ENCODE results near the gene MKKS.

MKKS gene

DNA sequence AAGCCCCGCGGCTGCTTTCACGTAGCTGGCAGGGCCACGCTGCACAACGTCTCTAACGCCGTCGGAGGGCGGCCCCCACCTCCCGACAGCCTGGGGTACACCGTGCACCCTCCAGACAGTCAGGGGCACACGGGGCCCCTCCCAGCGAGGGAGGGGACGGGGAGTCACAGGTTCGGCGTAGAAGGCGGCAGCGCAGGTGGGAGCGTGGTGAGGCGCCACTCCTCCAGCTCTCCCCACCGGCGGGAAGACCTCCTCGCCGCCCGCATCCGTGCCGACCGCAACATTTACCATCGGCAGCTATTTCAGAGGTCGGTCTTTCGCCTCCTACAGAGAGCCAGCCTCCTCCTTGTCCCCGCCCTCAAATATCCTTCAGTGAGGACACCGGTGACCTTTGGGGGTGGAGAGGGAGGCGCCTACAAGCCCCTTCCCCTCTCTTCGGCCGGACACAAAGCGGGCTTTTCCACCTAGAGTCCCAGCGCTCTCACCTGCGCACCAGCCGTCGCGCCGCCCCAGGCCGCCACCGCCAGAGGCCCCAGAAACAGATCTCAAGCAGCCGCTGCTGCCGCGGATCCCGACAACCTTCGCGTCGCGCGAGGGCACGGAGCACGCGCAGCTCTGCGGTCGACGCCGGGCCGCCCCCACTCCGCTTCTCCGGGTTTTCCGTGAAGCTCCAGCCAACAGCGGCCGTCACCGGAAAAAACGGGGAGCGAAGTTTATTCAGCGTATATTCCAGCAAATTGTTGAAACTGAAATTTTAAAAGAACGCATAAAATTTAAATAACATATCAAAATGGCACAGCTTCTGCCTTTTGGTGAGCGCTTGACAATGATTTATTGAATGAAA lies at the start of gene MKKS:
MKKS (minus strand) TSS at position 600 of the 844 bp plus-strand sequence. CDS start 20,708 bp downstream, outside the sequence.
- Histone ChIP-seq H3K9ac (ENCODE audit: low read depth in 1 of 2, low read length in 2 of 2) (peak within 1 kb of the TSS; percentile 93 to 97), H3K4me3 (ENCODE audit: low read depth in 1 of 2, low read length in 2 of 2) (peak within 1 kb of the TSS; percentile 88 to 98), H3K9me3 (ENCODE audit: control insufficient read depth in 1 of 2, low read length in 2 of 2) (no peaks in the 10 kb centered on the region), H3K4me1 (ENCODE audit: control insufficient read depth in 1 of 2, insufficient read depth in 2 of 2, low read length in 2 of 2) (peaks cover 28 to 31% of the 10 kb centered on the region in 2 donors), H3K27me3 (ENCODE audit: control insufficient read depth in 1 of 2, insufficient read depth in 2 of 2, low read length in 2 of 2) (no peaks in the 10 kb centered on the region), H3K27ac (ENCODE audit: low read depth, low read length) (peak within 1 kb of the TSS; percentile 89), H3K36me3 (ENCODE audit: control insufficient read depth in 1 of 2, insufficient read depth in 2 of 2, low read length in 2 of 2) (no peaks in the 10 kb centered on the region)

DNA sequence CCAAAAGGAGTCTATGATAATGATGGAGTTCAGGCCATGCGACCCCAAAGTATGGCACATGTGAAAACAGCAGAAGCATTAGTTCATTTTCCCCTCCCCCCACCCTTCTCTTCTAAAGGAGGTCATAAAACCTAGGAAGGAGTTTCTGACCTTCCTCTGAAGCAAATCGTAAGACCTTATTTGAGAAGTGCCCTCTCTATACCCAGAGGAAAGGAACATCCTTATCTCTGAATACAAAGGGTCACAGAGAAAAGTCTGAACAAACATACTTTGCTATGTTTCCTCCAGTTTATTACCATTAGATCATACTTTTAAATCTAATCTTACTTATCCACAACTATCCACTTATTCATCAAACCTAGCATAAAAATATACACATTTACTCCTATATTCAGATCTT lies 49.7 kb upstream of the MKKS start:
- Histone ChIP-seq H3K27ac (ENCODE audit: low read depth, low read length) (no peak overlapping the region), H3K9me3 (ENCODE audit: control insufficient read depth in 1 of 2, low read length in 2 of 2) (no peaks in the 10 kb centered on the region), H3K9ac (ENCODE audit: low read depth in 1 of 2, low read length in 2 of 2) (no peak overlapping the region), H3K4me3 (ENCODE audit: low read depth in 1 of 2, low read length in 2 of 2) (no peak overlapping the region), H3K36me3 (ENCODE audit: control insufficient read depth in 1 of 2, insufficient read depth in 2 of 2, low read length in 2 of 2) (no peaks in the 10 kb centered on the region), H3K4me1 (ENCODE audit: control insufficient read depth in 1 of 2, insufficient read depth in 2 of 2, low read length in 2 of 2) (no peaks in the 10 kb centered on the region), H3K27me3 (ENCODE audit: control insufficient read depth in 1 of 2, insufficient read depth in 2 of 2, low read length in 2 of 2) (no peaks in the 10 kb centered on the region)

DNA sequence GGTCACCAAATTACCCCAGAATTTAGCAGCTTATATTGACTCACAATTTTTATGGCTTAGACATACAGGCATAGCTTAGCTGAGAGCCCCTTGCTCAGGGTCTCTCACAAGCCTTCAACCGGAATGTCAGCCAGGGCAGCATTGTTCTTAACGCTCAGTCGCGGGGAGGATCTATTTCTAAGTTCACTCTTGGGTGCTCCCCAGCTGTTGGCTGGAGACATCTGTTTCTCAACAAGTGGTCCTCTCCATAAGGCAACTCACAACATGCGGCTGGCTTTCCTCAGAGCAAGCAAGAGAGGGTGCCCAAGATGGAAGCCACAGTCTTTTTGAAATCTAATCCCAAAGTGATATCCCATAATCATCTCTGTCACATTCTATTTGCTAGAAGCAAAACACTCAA lies 47.7 kb upstream of the MKKS start:
- Histone ChIP-seq H3K4me3 (ENCODE audit: low read depth in 1 of 2, low read length in 2 of 2) (no peak overlapping the region), H3K27me3 (ENCODE audit: control insufficient read depth in 1 of 2, insufficient read depth in 2 of 2, low read length in 2 of 2) (no peaks in the 10 kb centered on the region), H3K9ac (ENCODE audit: low read depth in 1 of 2, low read length in 2 of 2) (no peak overlapping the region), H3K9me3 (ENCODE audit: control insufficient read depth in 1 of 2, low read length in 2 of 2) (no peaks in the 10 kb centered on the region), H3K27ac (ENCODE audit: low read depth, low read length) (no peak overlapping the region), H3K36me3 (ENCODE audit: control insufficient read depth in 1 of 2, insufficient read depth in 2 of 2, low read length in 2 of 2) (no peaks in the 10 kb centered on the region), H3K4me1 (ENCODE audit: control insufficient read depth in 1 of 2, insufficient read depth in 2 of 2, low read length in 2 of 2) (peaks cover 0 to under 1% of the 10 kb centered on the region in 2 donors)

DNA sequence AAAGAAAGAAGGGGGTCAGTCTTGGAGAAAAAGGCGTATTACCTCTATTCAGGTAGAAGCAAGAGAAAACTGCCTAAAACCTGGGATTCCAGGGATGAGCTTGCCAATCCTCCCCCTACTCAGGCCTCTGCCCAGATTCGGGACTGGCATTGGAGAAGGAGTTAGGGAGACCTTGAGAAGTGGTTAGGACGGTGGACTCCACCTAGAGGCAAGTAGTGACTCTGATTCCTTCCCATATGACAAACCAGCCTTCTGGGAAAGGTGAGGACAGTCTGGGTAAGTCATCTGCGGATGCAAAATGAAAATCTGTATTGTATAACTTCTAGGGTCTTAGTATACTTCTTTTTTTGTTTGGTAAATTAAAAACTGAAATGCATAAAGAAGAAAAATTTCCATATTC lies 44.9 kb upstream of the MKKS start:
- Histone ChIP-seq H3K36me3 (ENCODE audit: control insufficient read depth in 1 of 2, insufficient read depth in 2 of 2, low read length in 2 of 2) (no peaks in the 10 kb centered on the region), H3K9ac (ENCODE audit: low read depth in 1 of 2, low read length in 2 of 2) (no peak overlapping the region), H3K4me3 (ENCODE audit: low read depth in 1 of 2, low read length in 2 of 2) (no peak overlapping the region), H3K27me3 (ENCODE audit: control insufficient read depth in 1 of 2, insufficient read depth in 2 of 2, low read length in 2 of 2) (no peaks in the 10 kb centered on the region), H3K27ac (ENCODE audit: low read depth, low read length) (no peak overlapping the region), H3K4me1 (ENCODE audit: control insufficient read depth in 1 of 2, insufficient read depth in 2 of 2, low read length in 2 of 2) (peaks cover 4 to 11% of the 10 kb centered on the region in 2 donors), H3K9me3 (ENCODE audit: control insufficient read depth in 1 of 2, low read length in 2 of 2) (no peaks in the 10 kb centered on the region)

DNA sequence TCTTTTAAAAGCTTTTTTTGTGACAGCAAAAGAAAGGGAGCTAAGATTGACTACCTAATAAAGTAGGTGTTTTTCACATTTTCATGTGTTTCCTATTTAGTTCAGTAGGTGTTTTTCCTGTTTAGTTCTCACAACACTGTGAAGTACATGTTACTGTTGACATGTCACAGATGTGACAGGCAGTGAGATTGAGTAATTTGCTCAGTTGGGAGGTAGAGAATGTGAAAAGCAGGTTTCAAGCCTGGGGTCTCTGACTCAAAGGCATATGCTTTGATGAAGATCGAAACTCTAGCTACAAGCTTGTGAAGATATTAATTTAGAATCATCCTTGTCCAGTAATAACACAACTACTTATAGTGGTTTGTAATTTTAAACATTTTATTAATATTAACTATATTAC lies 44.2 kb upstream of the MKKS start:
- peaks cover 4 to 11% of the 10 kb centered on the region in 2 donors for H3K4me1 ChIP-seq (ENCODE audit: control insufficient read depth in 1 of 2, insufficient read depth in 2 of 2, low read length in 2 of 2)
- H3K27ac ChIP-seq (ENCODE audit: low read depth, low read length): no peak overlapping the region
- no peaks in the 10 kb centered on the region for H3K36me3 ChIP-seq (ENCODE audit: control insufficient read depth in 1 of 2, insufficient read depth in 2 of 2, low read length in 2 of 2)
- no peak overlapping the region for H3K4me3 ChIP-seq (ENCODE audit: low read depth in 1 of 2, low read length in 2 of 2)
- no peaks in the 10 kb centered on the region for H3K27me3 ChIP-seq (ENCODE audit: control insufficient read depth in 1 of 2, insufficient read depth in 2 of 2, low read length in 2 of 2)
- H3K9ac ChIP-seq (ENCODE audit: low read depth in 1 of 2, low read length in 2 of 2): no peak overlapping the region
- no peaks in the 10 kb centered on the region for H3K9me3 ChIP-seq (ENCODE audit: control insufficient read depth in 1 of 2, low read length in 2 of 2)

DNA sequence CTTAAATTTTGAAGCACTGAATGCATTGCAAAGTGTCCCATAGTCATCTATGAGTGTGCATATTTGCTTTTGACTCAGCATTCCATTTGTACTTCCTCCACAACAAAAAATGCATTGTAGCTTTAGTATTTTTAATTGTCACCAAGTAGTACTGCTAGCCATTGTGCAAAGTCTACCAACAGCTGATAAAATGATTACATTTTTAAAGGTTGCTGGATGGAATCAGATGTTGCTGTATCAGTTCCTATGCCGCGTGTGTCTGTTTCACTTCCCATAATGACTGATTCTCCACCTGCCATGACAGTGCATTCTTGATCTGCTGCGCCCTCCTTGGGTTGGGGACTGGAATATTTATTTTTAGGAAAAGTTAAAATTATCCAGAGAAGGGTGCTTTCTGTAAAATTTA lies 42.3 kb upstream of the MKKS start:
- H3K9me3 ChIP-seq (ENCODE audit: control insufficient read depth in 1 of 2, low read length in 2 of 2): no peaks in the 10 kb centered on the region
- H3K4me3 ChIP-seq (ENCODE audit: low read depth in 1 of 2, low read length in 2 of 2): no peak overlapping the region
- peaks cover 4 to 11% of the 10 kb centered on the region in 2 donors for H3K4me1 ChIP-seq (ENCODE audit: control insufficient read depth in 1 of 2, insufficient read depth in 2 of 2, low read length in 2 of 2)
- no peak overlapping the region for H3K9ac ChIP-seq (ENCODE audit: low read depth in 1 of 2, low read length in 2 of 2)
- H3K27me3 ChIP-seq (ENCODE audit: control insufficient read depth in 1 of 2, insufficient read depth in 2 of 2, low read length in 2 of 2): no peaks in the 10 kb centered on the region
- H3K36me3 ChIP-seq (ENCODE audit: control insufficient read depth in 1 of 2, insufficient read depth in 2 of 2, low read length in 2 of 2): no peaks in the 10 kb centered on the region
- H3K27ac ChIP-seq (ENCODE audit: low read depth, low read length): no peak overlapping the region

DNA sequence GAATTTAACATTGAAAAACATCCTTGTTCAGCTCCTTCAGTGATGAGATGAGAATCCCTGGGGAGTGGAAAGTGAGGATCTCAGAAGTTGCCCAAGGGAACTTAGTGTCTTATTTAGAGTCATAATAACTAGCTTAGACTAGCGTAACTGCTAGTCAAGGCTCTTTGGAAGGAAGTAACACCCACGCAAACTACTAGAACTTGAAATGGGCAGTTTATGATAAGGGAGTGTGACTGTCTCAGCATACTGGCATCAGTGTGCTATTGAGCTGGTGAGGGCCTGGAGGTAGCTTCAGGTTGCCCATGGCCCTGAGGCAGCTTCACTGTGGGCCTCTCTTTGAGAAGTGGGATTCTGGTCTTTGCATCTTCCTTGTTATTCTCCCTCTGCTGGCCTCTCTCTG lies 41.2 kb upstream of the MKKS start:
- no peak overlapping the region for H3K4me3 ChIP-seq (ENCODE audit: low read depth in 1 of 2, low read length in 2 of 2)
- peaks cover 4 to 11% of the 10 kb centered on the region in 2 donors for H3K4me1 ChIP-seq (ENCODE audit: control insufficient read depth in 1 of 2, insufficient read depth in 2 of 2, low read length in 2 of 2)
- H3K9me3 ChIP-seq (ENCODE audit: control insufficient read depth in 1 of 2, low read length in 2 of 2): no peaks in the 10 kb centered on the region
- no peaks in the 10 kb centered on the region for H3K36me3 ChIP-seq (ENCODE audit: control insufficient read depth in 1 of 2, insufficient read depth in 2 of 2, low read length in 2 of 2)
- H3K9ac ChIP-seq (ENCODE audit: low read depth in 1 of 2, low read length in 2 of 2): no peak overlapping the region
- H3K27me3 ChIP-seq (ENCODE audit: control insufficient read depth in 1 of 2, insufficient read depth in 2 of 2, low read length in 2 of 2): no peaks in the 10 kb centered on the region
- H3K27ac ChIP-seq (ENCODE audit: low read depth, low read length): no peak overlapping the region

DNA sequence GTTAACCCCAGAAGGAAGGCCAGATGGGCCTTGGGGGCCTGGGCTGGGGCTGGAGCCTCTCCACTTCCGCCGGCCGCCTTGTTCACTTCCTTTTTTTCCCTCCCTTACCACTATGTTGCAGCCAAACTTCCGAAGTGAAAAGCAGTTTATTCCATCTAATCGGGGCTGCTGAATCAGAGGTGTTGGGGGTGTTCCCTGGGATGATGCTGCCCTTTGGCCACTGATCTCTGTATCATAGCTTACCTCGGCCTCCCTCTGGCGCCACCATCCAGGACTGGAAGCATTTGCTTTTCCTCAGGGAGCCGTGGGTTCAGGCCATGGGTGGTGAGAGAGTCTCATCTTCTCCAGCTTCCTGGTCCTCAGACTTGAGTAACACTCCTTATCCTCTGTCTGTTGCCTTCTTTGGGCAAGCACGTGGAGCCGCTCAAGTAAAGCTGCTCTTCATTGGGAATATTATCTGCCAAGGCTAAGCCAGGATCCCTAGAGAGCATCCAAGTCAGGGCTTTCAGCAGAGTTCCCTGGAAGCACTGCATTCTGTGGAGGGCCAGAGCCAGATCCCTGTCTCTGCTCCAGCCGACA lies 40.7 kb upstream of the MKKS start:
- Histone ChIP-seq H3K36me3 (ENCODE audit: control insufficient read depth in 1 of 2, insufficient read depth in 2 of 2, low read length in 2 of 2) (peaks cover 0 to 5% of the 10 kb centered on the region in 2 donors), H3K27me3 (ENCODE audit: control insufficient read depth in 1 of 2, insufficient read depth in 2 of 2, low read length in 2 of 2) (no peaks in the 10 kb centered on the region), H3K4me1 (ENCODE audit: control insufficient read depth in 1 of 2, insufficient read depth in 2 of 2, low read length in 2 of 2) (peaks cover 4 to 11% of the 10 kb centered on the region in 2 donors), H3K9me3 (ENCODE audit: control insufficient read depth in 1 of 2, low read length in 2 of 2) (no peaks in the 10 kb centered on the region), H3K27ac (ENCODE audit: low read depth, low read length) (no peak overlapping the region), H3K9ac (ENCODE audit: low read depth in 1 of 2, low read length in 2 of 2) (no peak overlapping the region), H3K4me3 (ENCODE audit: low read depth in 1 of 2, low read length in 2 of 2) (no peak overlapping the region)

DNA sequence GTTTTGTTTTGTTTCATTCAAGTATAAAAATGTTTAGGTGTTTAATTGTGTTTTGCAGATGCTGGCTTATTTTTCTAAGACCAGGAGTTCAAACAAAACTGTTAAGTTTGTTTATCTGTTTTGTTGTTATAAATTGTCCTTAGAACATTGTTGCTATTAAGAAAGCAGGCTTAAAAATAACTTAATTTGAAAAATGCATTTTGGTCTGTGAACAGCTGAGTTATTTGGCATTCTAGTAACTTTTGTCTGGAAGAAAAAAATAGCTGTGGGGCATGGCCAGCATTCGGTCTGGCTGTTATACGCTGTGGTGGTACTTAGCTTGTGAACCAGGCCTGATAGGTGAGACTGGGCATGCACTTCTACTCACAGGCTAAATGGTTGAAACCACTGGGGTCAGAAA lies 38.8 kb upstream of the MKKS start:
- H3K27me3 ChIP-seq (ENCODE audit: control insufficient read depth in 1 of 2, insufficient read depth in 2 of 2, low read length in 2 of 2): no peaks in the 10 kb centered on the region

DNA sequence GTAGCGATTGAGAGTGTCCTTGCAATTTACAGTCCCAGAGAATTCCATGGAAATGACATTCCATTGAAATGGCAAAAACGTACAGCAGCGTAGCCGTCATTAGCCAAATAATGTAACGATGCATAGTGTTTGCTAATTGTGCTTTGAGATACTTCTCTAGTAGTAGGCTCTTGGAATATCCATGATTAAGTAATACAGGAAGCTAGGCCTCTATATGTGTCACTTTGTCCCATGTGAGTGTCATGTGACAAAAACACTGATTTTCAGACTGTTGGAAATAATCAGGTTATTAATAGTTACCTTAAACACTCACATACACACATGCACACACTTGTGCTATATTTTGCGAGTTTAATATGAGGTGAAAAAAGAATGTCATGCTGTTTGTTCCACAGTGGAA lies 36.3 kb upstream of the MKKS start:
- Histone ChIP-seq H3K9ac (ENCODE audit: low read depth in 1 of 2, low read length in 2 of 2) (no peak overlapping the region), H3K4me1 (ENCODE audit: control insufficient read depth in 1 of 2, insufficient read depth in 2 of 2, low read length in 2 of 2) (peaks cover 0 to 5% of the 10 kb centered on the region in 2 donors)

More for the DNA sequence above, 38.8 kb upstream of the MKKS start:
- Histone ChIP-seq H3K36me3 (ENCODE audit: control insufficient read depth in 1 of 2, insufficient read depth in 2 of 2, low read length in 2 of 2) (peaks cover 0 to 5% of the 10 kb centered on the region in 2 donors), H3K9ac (ENCODE audit: low read depth in 1 of 2, low read length in 2 of 2) (no peak overlapping the region), H3K4me3 (ENCODE audit: low read depth in 1 of 2, low read length in 2 of 2) (no peak overlapping the region), H3K4me1 (ENCODE audit: control insufficient read depth in 1 of 2, insufficient read depth in 2 of 2, low read length in 2 of 2) (peaks cover 4 to 16% of the 10 kb centered on the region in 2 donors), H3K27ac (ENCODE audit: low read depth, low read length) (no peak overlapping the region), H3K9me3 (ENCODE audit: control insufficient read depth in 1 of 2, low read length in 2 of 2) (no peaks in the 10 kb centered on the region)

More for the DNA sequence above, 36.3 kb upstream of the MKKS start:
- Histone ChIP-seq H3K4me3 (ENCODE audit: low read depth in 1 of 2, low read length in 2 of 2) (no peak overlapping the region), H3K9me3 (ENCODE audit: control insufficient read depth in 1 of 2, low read length in 2 of 2) (no peaks in the 10 kb centered on the region), H3K36me3 (ENCODE audit: control insufficient read depth in 1 of 2, insufficient read depth in 2 of 2, low read length in 2 of 2) (peaks cover 0 to 5% of the 10 kb centered on the region in 2 donors), H3K27ac (ENCODE audit: low read depth, low read length) (no peak overlapping the region), H3K27me3 (ENCODE audit: control insufficient read depth in 1 of 2, insufficient read depth in 2 of 2, low read length in 2 of 2) (no peaks in the 10 kb centered on the region)
